GM12892 (cell line): ENCODE measurements around the gene DPF1.

Source experiments
- POLR2A ChIP-seq: IDR thresholded peaks from 2 replicates; pipeline ENCODE4 v1.6.1; 2011; ENCODE audit warnings: low read depth, low read length, control low read depth
- POLR2AphosphoS5 ChIP-seq: IDR thresholded peaks from 2 replicates; pipeline ENCODE4 v1.6.1; 2011; ENCODE audit warnings: low read depth, low read length, control low read depth
- TAF1 ChIP-seq: IDR thresholded peaks from 2 replicates; pipeline ENCODE4 v1.6.1; 2011; ENCODE audit warnings: low read depth, mild to moderate bottlenecking, control low read depth, low read length, borderline replicate concordance

- no peak for TF ChIP-seq TAF1
- no peak for TF ChIP-seq POLR2A
- no peak for TF ChIP-seq POLR2AphosphoS5
Measured at GRCh38 chr19:38206006-38206745, 17.8 kb downstream of the DPF1 start.
